Thoracic aorta (tissue), 2 donors: ENCODE results near the gene OCIAD2. TPM values are rescaled to one million over a fixed set of nuclear protein-coding genes. Genes with fewer than 3 reads are reported as not detected.
"Not testable (repeated sequence)": the region's sequence is repeated elsewhere in the genome, so short reads cannot be mapped to it uniquely, and the experiment has no call there.

Source experiments
- ATAC-seq: fragments of 150-250 bp; one replicate; pipeline ENCODE4 v1.8.0; 2017; ENCODE audit warnings: low read depth; ENCODE audit not compliant: insufficient number of reproducible peaks, low FRiP score
- DNase-seq: peaks from one replicate; pipeline ENCODE4 v3.0.0-alpha.2; 2020; ENCODE audit warnings: low spot score
- H3K27ac ChIP-seq, 2 donors: fragments of 200-600 bp; sonication (generic); 1 replicate in 1 of 2; 2 replicates in 1 of 2; pipeline ENCODE4 v1.5.1; 2016; ENCODE audit warnings: mild to moderate bottlenecking in 2 of 2, moderate library complexity in 2 of 2
- H3K27me3 ChIP-seq: fragments of 200-600 bp; sonication (generic); replicated peaks from 2 replicates; pipeline ENCODE4 v1.6.0; 2016; ENCODE audit warnings: mild to moderate bottlenecking; ENCODE audit not compliant: insufficient read depth
- H3K36me3 ChIP-seq: fragments of 200-600 bp; sonication (generic); one replicate; pipeline ENCODE4 v1.5.1; 2016
- H3K4me1 ChIP-seq, 2 donors: fragments of 200-600 bp; sonication (generic); 1 replicate in 1 of 2; 2 replicates in 1 of 2; pipeline versions ENCODE4 v1.5.1 to v1.6.0; 2016; ENCODE audit warnings: low read depth in 2 of 2, mild to moderate bottlenecking in 1 of 2; ENCODE audit not compliant: control insufficient read depth in 1 of 2
- H3K4me3 ChIP-seq: fragments of 200-600 bp; sonication (generic); 2 replicates; pipeline ENCODE4 v1.5.1; 2016; ENCODE audit warnings: mild to moderate bottlenecking
- H3K9me3 ChIP-seq: fragments of 200-600 bp; sonication (generic); 2 replicates; pipeline ENCODE4 v1.5.1; 2016
- total RNA-seq, 2 donors: library from RNA; depleted of rRNA; stranded (reverse); fragments of >200 nt; gene quantifications; one replicate each; pipeline versions ENCODE4 v1.1.0 to v1.2.3, GENCODE V29; 2016
- TF ChIP-seq, protein P1 (sequence below): fragments of 200-600 bp; sonication (generic); IDR thresholded peaks from one replicate; pipeline ENCODE4 v1.5.1; 2019; ENCODE audit warnings: antibody characterized with exemption

OCIAD2 gene
- total RNA-seq, 2 donors from 2014 or later = 3.2 to 6.6 TPM

DNA sequence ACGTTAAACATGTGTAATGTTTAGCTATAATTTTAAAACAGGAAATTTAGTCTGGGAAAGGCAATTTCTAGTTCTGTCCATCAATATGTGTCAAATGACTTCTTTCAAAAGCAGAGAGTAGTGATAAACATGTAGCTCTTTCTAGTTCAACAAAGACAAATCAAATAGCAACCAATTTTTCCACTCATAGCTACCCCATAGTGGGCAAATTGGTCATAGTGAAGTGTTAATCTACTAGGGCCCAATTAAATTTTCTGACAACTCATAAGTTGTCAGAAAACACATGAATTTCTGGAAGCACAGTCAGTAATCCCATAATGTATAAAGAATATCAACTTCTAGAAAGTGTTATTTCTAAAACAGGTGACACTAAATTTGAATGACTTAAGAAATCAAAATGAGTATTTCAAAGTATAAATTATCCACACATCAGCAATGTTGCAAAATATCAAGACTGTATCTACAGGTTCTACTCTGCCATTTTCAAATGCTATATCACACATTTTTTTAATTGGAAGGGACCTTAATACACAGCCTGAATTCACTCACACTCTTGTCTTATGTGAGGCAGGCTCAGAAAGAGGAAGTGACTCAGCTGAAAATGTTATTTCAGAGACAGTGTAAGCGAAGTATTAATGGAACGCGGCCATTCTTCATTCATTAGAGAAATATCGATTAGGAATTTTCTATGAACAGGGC is 7.7 kb downstream of the OCIAD2 start:
- DNase-seq = no peak
- no peaks in the 10 kb centered on the region for H3K9me3 ChIP-seq
- H3K27me3 ChIP-seq = no peaks in the 10 kb centered on the region
- no peaks in the 10 kb centered on the region for H3K4me1 ChIP-seq
- no peak overlapping the region for H3K27ac ChIP-seq
- H3K4me3 ChIP-seq = no peak overlapping the region
- TF ChIP-seq, protein P1, sequence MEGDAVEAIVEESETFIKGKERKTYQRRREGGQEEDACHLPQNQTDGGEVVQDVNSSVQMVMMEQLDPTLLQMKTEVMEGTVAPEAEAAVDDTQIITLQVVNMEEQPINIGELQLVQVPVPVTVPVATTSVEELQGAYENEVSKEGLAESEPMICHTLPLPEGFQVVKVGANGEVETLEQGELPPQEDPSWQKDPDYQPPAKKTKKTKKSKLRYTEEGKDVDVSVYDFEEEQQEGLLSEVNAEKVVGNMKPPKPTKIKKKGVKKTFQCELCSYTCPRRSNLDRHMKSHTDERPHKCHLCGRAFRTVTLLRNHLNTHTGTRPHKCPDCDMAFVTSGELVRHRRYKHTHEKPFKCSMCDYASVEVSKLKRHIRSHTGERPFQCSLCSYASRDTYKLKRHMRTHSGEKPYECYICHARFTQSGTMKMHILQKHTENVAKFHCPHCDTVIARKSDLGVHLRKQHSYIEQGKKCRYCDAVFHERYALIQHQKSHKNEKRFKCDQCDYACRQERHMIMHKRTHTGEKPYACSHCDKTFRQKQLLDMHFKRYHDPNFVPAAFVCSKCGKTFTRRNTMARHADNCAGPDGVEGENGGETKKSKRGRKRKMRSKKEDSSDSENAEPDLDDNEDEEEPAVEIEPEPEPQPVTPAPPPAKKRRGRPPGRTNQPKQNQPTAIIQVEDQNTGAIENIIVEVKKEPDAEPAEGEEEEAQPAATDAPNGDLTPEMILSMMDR = no peak
- H3K36me3 ChIP-seq = peaks cover 10% of the 10 kb centered on the region
- ATAC-seq = no peak

DNA sequence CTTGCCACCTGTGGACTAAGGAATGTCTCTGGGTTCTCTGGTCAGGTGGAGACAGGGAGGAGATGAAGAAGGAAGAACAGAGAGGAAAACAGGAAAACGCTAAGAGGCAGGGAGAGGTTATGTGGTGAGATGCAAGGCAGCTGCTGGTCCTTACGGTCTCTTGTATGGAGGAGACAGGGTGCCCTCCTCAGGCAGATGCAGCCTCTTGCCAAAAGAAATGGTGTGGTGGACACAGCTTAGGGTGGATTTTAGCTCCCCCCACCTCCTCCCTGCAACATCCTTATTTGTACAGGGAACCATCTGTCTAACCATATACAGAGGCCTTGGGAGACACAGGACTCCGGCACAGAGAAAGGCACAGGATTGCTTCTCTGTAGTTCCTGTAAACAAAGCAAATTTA is 9.7 kb downstream of the OCIAD2 start:
- no peaks in the 10 kb centered on the region for H3K4me1 ChIP-seq
- peaks cover 11% of the 10 kb centered on the region for H3K36me3 ChIP-seq
- DNase-seq (no peak), ATAC-seq (no peak)
- H3K4me3 ChIP-seq = no peak overlapping the region
- H3K9me3 ChIP-seq = no peaks in the 10 kb centered on the region
- H3K27me3 ChIP-seq = no peaks in the 10 kb centered on the region
- TF ChIP-seq, protein P1 = no peak
- H3K27ac ChIP-seq = no peak overlapping the region

DNA sequence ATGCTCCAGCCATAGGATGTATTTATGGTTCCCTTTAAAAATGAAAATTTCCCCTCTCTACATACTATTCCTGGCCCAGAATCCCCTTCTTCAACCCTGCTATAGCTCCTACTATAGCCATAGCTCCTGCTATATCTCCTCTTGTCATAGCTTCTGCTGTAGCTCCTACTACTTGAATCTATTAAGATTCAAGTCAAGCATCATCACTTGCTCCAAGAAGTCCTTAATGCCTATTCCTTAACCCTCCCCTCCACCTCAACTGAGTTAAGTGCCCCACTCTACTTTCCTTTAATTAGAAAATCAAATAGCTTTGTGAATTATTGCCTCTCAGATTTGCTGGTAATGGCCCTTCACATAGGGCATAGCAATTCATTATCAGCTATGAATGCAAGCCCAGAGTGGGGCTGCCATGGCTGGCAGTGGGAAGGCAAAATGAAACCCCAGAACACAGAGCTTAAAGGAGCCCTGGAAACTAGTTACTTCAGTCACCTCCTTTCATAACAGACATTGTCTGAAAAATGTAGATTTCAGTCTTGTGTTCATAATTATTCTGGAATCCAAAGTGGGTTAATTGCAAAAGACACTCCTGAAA is 15.4 kb downstream of the OCIAD2 start:
- H3K4me3 ChIP-seq = no peak overlapping the region
- H3K27me3 ChIP-seq = no peaks in the 10 kb centered on the region
- TF ChIP-seq, protein P1 = no peak
- H3K27ac ChIP-seq = no peak overlapping the region
- peaks cover 13% of the 10 kb centered on the region for H3K36me3 ChIP-seq
- DNase-seq (no peak), ATAC-seq (no peak)
- H3K4me1 ChIP-seq = no peaks in the 10 kb centered on the region
- no peaks in the 10 kb centered on the region for H3K9me3 ChIP-seq

DNA sequence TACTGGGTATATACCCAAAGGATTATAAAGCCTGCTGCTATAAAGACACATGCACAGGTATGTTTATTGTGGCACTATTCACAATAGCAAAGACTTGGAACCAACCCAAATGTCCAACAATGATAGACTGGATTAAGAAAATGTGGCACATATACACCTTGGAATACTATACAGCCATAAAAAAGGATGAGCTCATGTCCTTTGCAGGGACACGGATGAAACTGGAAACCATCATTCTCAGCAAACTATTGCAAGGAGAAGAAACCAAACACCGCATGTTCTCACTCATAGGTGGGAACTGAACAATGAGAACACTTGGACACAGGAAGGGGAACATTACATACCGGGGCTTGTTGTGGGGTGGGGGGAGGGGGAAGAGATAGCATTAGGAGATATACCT is 16.8 kb downstream of the OCIAD2 start:
- H3K27me3 ChIP-seq, H3K27ac ChIP-seq, DNase-seq, ATAC-seq, H3K4me3 ChIP-seq, H3K4me1 ChIP-seq, H3K9me3 ChIP-seq: not testable (repeated sequence)
- peaks cover 13% of the 10 kb centered on the region for H3K36me3 ChIP-seq

DNA sequence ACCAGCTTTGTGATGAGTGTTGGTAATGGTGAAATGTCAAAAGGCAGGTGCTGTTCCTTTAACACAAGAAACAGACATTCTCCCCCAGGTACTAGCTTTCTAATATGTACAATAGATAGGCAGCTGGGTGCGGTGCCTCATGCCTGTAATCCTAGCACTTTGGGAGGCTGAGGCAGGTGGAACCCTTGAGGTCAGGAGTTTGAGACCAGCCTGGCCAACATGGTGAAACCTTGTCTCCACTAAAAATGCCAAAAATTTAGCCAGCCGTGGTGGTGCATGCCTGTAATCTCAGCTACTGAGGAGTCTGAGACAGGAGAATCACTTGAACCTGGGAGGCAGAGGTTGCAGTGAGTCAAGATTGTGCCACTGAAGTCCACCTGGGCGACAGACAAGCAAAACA is 24.9 kb downstream of the OCIAD2 start:
- ATAC-seq, H3K9me3 ChIP-seq, DNase-seq, H3K36me3 ChIP-seq, H3K4me1 ChIP-seq, H3K27me3 ChIP-seq, H3K4me3 ChIP-seq, H3K27ac ChIP-seq: not testable (repeated sequence)

DNA sequence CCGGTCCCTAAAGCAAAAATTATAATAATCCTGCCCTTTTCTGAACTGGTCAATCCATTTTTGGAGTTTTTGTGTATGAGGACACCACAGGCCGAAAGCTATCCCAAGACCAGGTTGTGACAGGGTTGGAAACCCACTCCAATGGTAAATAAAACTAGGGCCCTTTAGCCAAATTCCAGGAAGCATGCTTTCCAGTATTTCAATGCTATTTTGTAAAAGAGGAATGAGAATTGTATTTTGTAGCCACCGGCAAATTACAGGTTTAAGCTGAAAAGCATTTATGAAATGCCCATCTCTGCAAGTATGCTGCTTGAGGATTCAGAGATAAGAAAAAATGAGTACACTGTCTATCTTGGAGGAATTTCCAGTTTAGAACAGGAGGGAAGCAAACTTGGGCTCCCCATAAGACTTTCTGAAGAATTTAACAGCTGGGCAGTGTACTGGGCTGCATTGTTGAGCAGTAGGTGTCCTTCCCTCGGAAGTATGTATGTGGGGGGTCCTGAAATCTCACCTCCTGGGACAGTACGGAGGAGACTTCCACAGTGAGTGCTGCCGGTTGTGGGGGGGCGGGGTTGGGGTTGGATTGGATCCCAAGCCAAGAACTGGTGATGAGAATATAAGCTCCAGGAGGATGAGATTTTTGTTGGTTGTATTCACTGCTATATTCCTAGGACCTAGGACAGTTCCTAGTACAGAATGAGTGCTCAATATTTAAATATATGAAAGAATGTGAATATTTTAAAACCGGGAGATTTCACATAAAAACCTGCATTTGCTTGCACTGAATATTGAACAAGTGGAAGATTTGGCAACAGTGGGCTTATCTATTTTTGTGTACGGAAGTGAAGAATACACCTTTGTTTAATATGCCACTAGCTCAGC is 26.8 kb downstream of the OCIAD2 start:
- no peaks in the 10 kb centered on the region for H3K4me1 ChIP-seq
- ATAC-seq = no peak

More for the DNA sequence above, 26.8 kb downstream of the OCIAD2 start:
- H3K27ac ChIP-seq = no peak overlapping the region
- H3K27me3 ChIP-seq = no peaks in the 10 kb centered on the region
- H3K36me3 ChIP-seq = no peaks in the 10 kb centered on the region
- no peak for DNase-seq
- H3K9me3 ChIP-seq = no peaks in the 10 kb centered on the region
- TF ChIP-seq, protein P1 = no peak
- no peak overlapping the region for H3K4me3 ChIP-seq
